ENCODE data around the gene ANKLE2. TPM values are rescaled to one million over a fixed set of nuclear protein-coding genes. Genes with fewer than 3 reads are reported as not detected.

ANKLE2 gene
- total RNA-seq, 2 donors from 2014 or later, result 23.8 to 24.2 TPM

DNA sequence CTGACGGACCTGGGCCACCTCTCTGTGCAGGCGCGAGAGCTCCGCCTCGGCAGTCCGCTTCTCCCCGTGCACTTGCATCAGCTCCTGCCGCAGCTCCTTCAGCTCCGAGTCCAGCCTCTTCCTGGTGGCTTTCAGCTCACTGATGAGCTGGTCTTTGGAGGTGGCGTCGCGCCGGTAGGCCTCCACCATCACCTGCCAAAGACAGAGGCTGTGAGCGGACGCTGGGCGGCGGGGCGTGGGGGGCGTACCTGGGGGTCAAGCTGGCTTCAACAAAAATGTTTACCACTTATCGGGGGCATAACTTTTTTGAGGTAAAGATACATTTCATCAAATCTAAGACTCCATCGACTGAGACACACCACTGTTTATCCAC is 27.5 kb upstream of the ANKLE2 start:
- Histone ChIP-seq H3K36me3 (peaks cover 82% of the 10 kb centered on the region), H3K9me3 (no peaks in the 10 kb centered on the region), H3K27ac (no peak overlapping the region), H3K27me3 (no peaks in the 10 kb centered on the region), H3K4me1 (no peaks in the 10 kb centered on the region), H3K4me3 (no peak overlapping the region)
- DNase-seq (ENCODE audit: low spot score), result no peak
- TF ChIP-seq, protein P1, sequence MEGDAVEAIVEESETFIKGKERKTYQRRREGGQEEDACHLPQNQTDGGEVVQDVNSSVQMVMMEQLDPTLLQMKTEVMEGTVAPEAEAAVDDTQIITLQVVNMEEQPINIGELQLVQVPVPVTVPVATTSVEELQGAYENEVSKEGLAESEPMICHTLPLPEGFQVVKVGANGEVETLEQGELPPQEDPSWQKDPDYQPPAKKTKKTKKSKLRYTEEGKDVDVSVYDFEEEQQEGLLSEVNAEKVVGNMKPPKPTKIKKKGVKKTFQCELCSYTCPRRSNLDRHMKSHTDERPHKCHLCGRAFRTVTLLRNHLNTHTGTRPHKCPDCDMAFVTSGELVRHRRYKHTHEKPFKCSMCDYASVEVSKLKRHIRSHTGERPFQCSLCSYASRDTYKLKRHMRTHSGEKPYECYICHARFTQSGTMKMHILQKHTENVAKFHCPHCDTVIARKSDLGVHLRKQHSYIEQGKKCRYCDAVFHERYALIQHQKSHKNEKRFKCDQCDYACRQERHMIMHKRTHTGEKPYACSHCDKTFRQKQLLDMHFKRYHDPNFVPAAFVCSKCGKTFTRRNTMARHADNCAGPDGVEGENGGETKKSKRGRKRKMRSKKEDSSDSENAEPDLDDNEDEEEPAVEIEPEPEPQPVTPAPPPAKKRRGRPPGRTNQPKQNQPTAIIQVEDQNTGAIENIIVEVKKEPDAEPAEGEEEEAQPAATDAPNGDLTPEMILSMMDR (IDR thresholded peaks at IDR 0.05), result no peak

- DNase-seq (ENCODE audit: low spot score), result no peak
- no peak overlapping the region for H3K27ac ChIP-seq
- no peaks in the 10 kb centered on the region for H3K27me3 ChIP-seq
- H3K4me3 ChIP-seq, result no peak overlapping the region
- no peaks in the 10 kb centered on the region for H3K4me1 ChIP-seq
- TF ChIP-seq, protein P1 (IDR thresholded peaks at IDR 0.05), result no peak
- H3K9me3 ChIP-seq, result no peaks in the 10 kb centered on the region
- peaks cover 82% of the 10 kb centered on the region for H3K36me3 ChIP-seq
Observed at GRCh38 chr12:132788375-132789098, 26.9 kb upstream of the ANKLE2 start.

DNA sequence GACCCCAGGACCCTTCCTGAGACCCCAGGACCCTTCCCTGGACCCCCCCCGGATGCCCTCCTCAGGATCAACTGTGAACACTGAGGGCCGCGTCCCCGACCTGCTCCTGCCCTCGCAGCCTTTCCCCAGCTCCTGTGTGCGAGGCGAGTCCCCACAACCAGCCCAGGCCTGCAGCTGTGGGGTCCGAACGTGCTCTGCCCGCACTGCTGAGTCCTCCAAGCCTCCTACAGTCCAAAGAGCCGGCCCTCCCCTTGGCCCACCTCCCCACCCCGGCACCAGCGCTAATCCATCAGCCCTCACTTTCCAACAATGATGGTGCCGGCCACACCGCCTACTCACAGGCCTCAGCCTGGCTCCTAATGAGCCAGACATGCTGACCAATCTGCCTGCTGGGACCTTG is 26.2 kb upstream of the ANKLE2 start:
- no peaks in the 10 kb centered on the region for H3K27me3 ChIP-seq
- no peak for DNase-seq (ENCODE audit: low spot score)
- H3K9me3 ChIP-seq, result no peaks in the 10 kb centered on the region
- no peak overlapping the region for H3K4me3 ChIP-seq
- TF ChIP-seq, protein P1 (IDR thresholded peaks at IDR 0.05), result no peak
- H3K4me1 ChIP-seq, result no peaks in the 10 kb centered on the region
- H3K36me3 ChIP-seq, result peaks cover 88% of the 10 kb centered on the region
- no peak overlapping the region for H3K27ac ChIP-seq

GRCh38 chr12:132786192-132786591 is 24.6 kb upstream of the ANKLE2 start:
- DNase-seq (ENCODE audit: low spot score), result no peak
- H3K36me3 ChIP-seq, result peaks cover 92% of the 10 kb centered on the region
- H3K27me3 ChIP-seq, result no peaks in the 10 kb centered on the region
- no peaks in the 10 kb centered on the region for H3K9me3 ChIP-seq
- H3K27ac ChIP-seq, result no peak overlapping the region
- H3K4me1 ChIP-seq, result no peaks in the 10 kb centered on the region
- TF ChIP-seq, protein P1 (IDR thresholded peaks at IDR 0.05), result no peak
- no peak overlapping the region for H3K4me3 ChIP-seq

GRCh38 chr12:132784580-132784979 is 22.9 kb upstream of the ANKLE2 start:
- no peak for DNase-seq (ENCODE audit: low spot score)
- Histone ChIP-seq H3K4me1 (no peaks in the 10 kb centered on the region), H3K4me3 (no peak overlapping the region), H3K9me3 (no peaks in the 10 kb centered on the region), H3K36me3 (peaks cover 91% of the 10 kb centered on the region), H3K27ac (no peak overlapping the region), H3K27me3 (no peaks in the 10 kb centered on the region)
- TF ChIP-seq, protein P1 (IDR thresholded peaks at IDR 0.05), result no peak
